Activated B cell treated with CpG ODN at 0.5 μM for 24 hours (primary cell): Measurements from ENCODE around the gene CTDP1. TPM values are rescaled to one million over a fixed set of nuclear protein-coding genes. Genes with fewer than 3 reads are reported as not detected.
A peak's percentile ranks its signal among the peaks of the same experiment; 100 is the strongest.

ENCODE experiments used
- ATAC-seq: fragments of 200-7000 bp; cut with Tn5 transposase; one replicate; pipeline ENCODE4 v1.10.0; 2021; ENCODE audit warnings: low read depth, mild to moderate bottlenecking, moderate library complexity
- CTCF ChIA-PET: fragments of 350-600 bp; sonication (Branson Sonifier 250); formaldehyde crosslinking; loops from one replicate; lab custom pipeline; 2021; ENCODE audit warnings: antibody characterized with exemption; lab: Charles Lee
- POLR2A ChIA-PET: fragments of 350-600 bp; sonication (Branson Sonifier 250); formaldehyde crosslinking; loops from one replicate; lab custom pipeline; 2021; ENCODE audit warnings: antibody characterized with exemption; lab: Charles Lee
- DNase-seq: peaks from one replicate; pipeline ENCODE4 v3.0.0; 2022
- H3K27ac Mint-ChIP-seq: one replicate; pipeline ENCODE4 v1.8.0; 2020; ENCODE audit warnings: mixed read lengths
- H3K27me3 Mint-ChIP-seq: one replicate; pipeline ENCODE4 v1.8.0; 2021; ENCODE audit warnings: mixed read lengths
- H3K36me3 Mint-ChIP-seq: one replicate; pipeline ENCODE4 v1.8.0; 2021; ENCODE audit warnings: low read depth, mixed read lengths
- H3K4me1 Mint-ChIP-seq: one replicate; pipeline ENCODE4 v1.8.0; 2021; ENCODE audit warnings: mixed read lengths
- H3K4me3 Mint-ChIP-seq: one replicate; pipeline ENCODE4 v1.8.0; 2020; ENCODE audit warnings: mild to moderate bottlenecking, mixed read lengths
- H3K9me3 Mint-ChIP-seq: one replicate; pipeline ENCODE4 v1.8.0; 2020; ENCODE audit warnings: mixed read lengths
- intact Hi-C: fragments of 100-400 bp; cut with micrococcal nuclease; formaldehyde crosslinking; loops from one replicate; pipeline ENCODE4 v1.15.1; 2024
- total RNA-seq: library from RNA; stranded (reverse); gene quantifications from 2 replicates; pipeline ENCODE4 v1.2.3, GENCODE V29; 2022
- TF ChIP-seq, protein P1 (sequence below): fragments of 200-600 bp; IDR thresholded peaks from one replicate; pipeline ENCODE4 v1.8.0; 2022; ENCODE audit warnings: antibody characterized with exemption, mild to moderate bottlenecking

CTDP1 gene
- total RNA-seq, 1 donor from 2014 or later: 33.8 TPM

DNA sequence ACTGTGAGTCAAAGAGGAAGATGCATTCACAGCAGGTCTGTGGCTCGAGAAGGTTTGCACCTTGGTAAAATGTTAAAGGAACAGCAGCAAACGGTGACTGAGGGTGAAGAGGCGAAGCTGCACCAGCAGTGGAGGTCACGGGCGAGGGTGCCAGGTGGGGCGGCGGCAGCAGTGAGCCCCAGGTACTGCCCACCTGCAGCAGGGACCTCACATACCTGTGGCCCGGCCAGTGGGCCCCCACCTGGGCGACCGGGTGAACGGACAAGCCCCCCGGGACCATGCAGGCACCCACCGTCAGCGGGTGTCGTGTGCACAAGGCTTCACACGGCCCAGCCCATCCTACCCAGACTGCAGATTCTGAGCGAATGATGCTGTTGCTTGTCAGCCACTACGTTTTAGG lies 94.5 kb downstream of the CTDP1 start:
- Mint-ChIP-seq H3K36me3 (no peaks in the 10 kb centered on the region), H3K9me3 (peaks cover 5% of the 10 kb centered on the region), H3K27me3 (peaks cover 31% of the 10 kb centered on the region), H3K4me1 (no peaks in the 10 kb centered on the region), H3K27ac (no peak overlapping the region), H3K4me3 (no peak overlapping the region)
- TF ChIP-seq, protein P1, sequence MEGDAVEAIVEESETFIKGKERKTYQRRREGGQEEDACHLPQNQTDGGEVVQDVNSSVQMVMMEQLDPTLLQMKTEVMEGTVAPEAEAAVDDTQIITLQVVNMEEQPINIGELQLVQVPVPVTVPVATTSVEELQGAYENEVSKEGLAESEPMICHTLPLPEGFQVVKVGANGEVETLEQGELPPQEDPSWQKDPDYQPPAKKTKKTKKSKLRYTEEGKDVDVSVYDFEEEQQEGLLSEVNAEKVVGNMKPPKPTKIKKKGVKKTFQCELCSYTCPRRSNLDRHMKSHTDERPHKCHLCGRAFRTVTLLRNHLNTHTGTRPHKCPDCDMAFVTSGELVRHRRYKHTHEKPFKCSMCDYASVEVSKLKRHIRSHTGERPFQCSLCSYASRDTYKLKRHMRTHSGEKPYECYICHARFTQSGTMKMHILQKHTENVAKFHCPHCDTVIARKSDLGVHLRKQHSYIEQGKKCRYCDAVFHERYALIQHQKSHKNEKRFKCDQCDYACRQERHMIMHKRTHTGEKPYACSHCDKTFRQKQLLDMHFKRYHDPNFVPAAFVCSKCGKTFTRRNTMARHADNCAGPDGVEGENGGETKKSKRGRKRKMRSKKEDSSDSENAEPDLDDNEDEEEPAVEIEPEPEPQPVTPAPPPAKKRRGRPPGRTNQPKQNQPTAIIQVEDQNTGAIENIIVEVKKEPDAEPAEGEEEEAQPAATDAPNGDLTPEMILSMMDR: no peak
- ChIA-PET CTCF (no interaction called here), POLR2A (no interaction called here)
- DNase-seq (no peak), ATAC-seq (no peak)
- intact Hi-C loops: no loop called here

DNA sequence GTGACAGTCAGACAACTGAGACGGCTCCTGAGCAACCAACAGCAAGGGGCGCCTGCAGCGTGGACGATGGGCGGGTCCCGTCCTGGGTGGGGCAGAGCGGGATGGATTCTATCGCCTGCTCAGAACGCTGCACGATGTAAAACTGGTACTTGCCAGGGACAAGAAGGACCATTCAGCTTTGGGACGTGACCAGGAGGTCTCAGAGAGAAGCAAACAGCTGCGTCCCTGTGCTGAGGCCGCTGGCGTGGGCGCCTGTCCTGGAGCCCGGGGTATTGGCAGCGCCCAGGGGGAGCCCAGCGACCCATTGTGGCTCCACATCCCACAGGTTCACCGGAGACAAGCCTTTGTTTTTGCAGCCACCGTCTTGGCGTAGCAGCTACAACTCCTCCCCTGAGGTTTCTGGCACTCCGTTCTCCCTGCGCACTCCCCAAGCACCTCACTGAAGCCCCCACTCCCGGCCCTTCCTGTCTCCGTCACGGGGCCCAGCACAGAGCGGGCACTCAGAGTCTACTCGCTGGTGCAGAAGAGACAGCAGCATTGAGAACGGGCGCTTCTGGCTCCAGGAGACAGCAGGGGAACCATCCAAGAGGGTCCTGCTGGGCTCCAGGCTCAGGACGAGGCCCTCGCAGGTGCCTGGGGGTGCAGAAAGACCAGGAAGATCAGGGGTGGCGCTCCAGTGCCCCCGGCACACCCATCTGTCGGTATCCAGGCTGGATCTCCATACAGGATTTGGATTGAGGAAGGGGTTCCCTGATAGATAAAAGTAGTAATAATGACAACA lies 96.0 kb downstream of the CTDP1 start:
- H3K9me3 Mint-ChIP-seq: no peaks in the 10 kb centered on the region
- ChIA-PET POLR2A (no interaction called here), CTCF (no interaction called here)
- no peak for ATAC-seq
- DNase-seq: no peak
- peaks cover 33% of the 10 kb centered on the region for H3K27me3 Mint-ChIP-seq
- H3K4me1 Mint-ChIP-seq: no peaks in the 10 kb centered on the region
- intact Hi-C loops: no loop called here
- no peak overlapping the region for H3K27ac Mint-ChIP-seq
- no peaks in the 10 kb centered on the region for H3K36me3 Mint-ChIP-seq
- H3K4me3 Mint-ChIP-seq: no peak overlapping the region
- TF ChIP-seq, protein P1: no peak

DNA sequence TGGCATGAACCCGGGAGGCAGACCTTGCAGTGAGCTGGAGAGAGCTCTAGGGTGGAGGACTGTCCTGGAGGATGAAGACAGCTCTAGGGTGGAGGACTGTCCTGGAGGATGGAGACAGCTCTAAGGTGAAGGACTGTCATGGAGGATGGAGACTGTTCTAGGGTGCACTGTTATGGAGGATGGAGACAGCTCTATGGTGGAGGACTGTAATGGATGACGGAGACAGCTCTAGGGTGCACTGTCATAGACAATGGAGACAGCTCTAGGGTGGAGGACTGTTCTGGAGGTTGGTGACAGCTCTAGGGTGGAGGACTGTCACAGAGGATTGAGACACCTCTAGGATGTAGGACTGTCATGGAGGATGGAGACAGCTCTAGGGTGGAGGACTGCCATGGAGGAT lies 97.1 kb downstream of the CTDP1 start:
- Mint-ChIP-seq H3K27ac (no peak overlapping the region), H3K4me1 (no peaks in the 10 kb centered on the region), H3K27me3 (peaks cover 33% of the 10 kb centered on the region), H3K4me3 (no peak overlapping the region), H3K36me3 (no peaks in the 10 kb centered on the region), H3K9me3 (no peaks in the 10 kb centered on the region)
- intact Hi-C loops: no loop called here
- ChIA-PET POLR2A (no interaction called here), CTCF (no interaction called here)
- ATAC-seq (no peak), DNase-seq (no peak)
- TF ChIP-seq, protein P1: no peak

DNA sequence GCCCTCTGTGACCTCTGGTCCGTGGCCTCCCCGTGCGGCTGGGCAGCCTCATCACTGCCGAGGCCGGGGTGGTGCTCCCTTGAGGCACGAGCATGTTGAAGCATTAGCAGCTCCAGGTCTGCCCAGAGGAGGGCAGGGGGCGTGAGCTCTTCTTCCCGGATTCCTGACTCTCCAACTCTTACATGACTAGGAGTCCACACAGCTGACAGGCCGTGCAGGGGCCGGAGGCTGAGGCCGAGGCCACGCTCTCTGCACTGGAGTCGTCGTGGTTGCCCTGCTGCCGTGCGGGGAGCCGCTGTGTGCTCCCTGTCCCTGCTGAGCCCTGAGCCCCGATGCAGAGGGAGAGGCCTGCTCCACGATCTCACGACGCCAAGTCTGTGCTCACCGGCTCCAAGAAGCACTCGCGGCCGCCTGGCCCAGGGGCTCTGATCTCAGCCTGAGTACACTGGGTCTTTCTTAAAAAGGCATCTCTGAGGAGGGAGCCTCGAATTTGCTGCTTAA lies 98.7 kb downstream of the CTDP1 start:
- DNase-seq: peak; percentile 8
- no peak overlapping the region for H3K4me3 Mint-ChIP-seq
- POLR2A ChIA-PET: no interaction called here

DNA sequence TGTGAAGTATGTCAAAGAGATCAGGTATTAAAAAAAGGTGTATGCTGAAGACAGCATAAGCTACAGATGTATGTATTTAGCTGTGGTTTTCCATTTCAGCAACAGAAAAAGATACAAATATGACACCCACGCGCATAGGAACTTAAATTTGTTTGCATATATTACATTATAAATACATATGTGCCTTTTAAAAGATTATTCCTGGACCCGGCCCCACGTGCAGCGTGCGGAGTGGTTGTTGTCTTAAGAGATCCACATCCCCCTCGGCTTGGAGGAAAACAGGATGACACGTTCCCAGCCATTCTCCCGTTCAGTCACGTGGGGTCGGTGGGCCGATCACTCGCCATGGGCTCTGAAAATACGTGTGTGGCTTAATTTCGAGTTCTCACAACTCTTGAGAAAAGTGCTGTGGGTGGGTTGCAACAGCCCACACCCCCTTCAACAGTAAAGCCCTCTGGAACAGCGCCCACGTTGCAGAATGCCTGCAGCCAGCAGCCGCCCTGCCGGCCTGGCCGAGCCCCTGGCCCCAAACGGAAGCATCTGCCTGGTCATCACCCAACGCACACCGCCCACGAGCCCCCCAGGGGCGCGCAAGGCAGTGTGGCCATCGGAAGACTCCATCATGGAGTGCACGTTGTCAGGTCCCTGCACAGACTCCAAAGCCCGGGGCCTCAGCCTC lies 99.6 kb downstream of the CTDP1 start:
- TF ChIP-seq, protein P1: no peak
- Mint-ChIP-seq H3K4me3 (no peak overlapping the region), H3K9me3 (no peaks in the 10 kb centered on the region), H3K36me3 (no peaks in the 10 kb centered on the region), H3K27ac (no peak overlapping the region), H3K4me1 (no peaks in the 10 kb centered on the region), H3K27me3 (peaks cover 29% of the 10 kb centered on the region)
- intact Hi-C loops: no loop called here
- DNase-seq (peak; percentile 3), ATAC-seq (no peak)
- ChIA-PET POLR2A (no interaction called here), CTCF (no interaction called here)

More for the DNA sequence above, 98.7 kb downstream of the CTDP1 start:
- CTCF ChIA-PET: no interaction called here
- Mint-ChIP-seq H3K9me3 (no peaks in the 10 kb centered on the region), H3K4me1 (no peaks in the 10 kb centered on the region), H3K27me3 (peaks cover 33% of the 10 kb centered on the region), H3K27ac (no peak overlapping the region), H3K36me3 (no peaks in the 10 kb centered on the region)
- TF ChIP-seq, protein P1: no peak
- intact Hi-C loops: no loop called here
- no peak for ATAC-seq
